Left colon (tissue), 2 donors: ENCODE measurements around the gene PNMA6F. TPM values are rescaled to one million over a fixed set of nuclear protein-coding genes. Genes with fewer than 3 reads are reported as not detected.
"Not testable (repeated sequence)": the region's sequence is repeated elsewhere in the genome, so short reads cannot be mapped to it uniquely, and the experiment has no call there.

Source experiments
- ATAC-seq: fragments of 200-7000 bp; cut with Tn5 transposase; one replicate; pipeline ENCODE4 v1.9.1; 2020; ENCODE audit warnings: mild to moderate bottlenecking, moderate library complexity
- DNase-seq, 2 donors: peaks; one replicate each; pipeline ENCODE4 v3.0.0-alpha.2; 2020
- intact Hi-C, 2 donors: fragments of 100-400 bp; cut with DNase I in 1 of 2; cut with micrococcal nuclease in 1 of 2; formaldehyde crosslinking; loops; one replicate each; pipeline versions ENCODE4 v1.11.2 to v1.14.0; 2022; cut with DNase I, micrococcal nuclease
- total RNA-seq, 2 donors: library from RNA; stranded (reverse); fragmentation: NEBNext Ultra II Directional; extraction: Animal tissue kit (Norgen Biotek cat#: 25700); gene quantifications; one replicate each; pipeline ENCODE4 v1.2.1, GENCODE V29; 2021
- donor health status: DM: no; HTN: no; CAD: no.
- donor health status: DM: yes; HTN: yes; CAD: no.

Gene PNMA6F
- total RNA-seq, 2 donors from 2014 or later, result not detected

DNA sequence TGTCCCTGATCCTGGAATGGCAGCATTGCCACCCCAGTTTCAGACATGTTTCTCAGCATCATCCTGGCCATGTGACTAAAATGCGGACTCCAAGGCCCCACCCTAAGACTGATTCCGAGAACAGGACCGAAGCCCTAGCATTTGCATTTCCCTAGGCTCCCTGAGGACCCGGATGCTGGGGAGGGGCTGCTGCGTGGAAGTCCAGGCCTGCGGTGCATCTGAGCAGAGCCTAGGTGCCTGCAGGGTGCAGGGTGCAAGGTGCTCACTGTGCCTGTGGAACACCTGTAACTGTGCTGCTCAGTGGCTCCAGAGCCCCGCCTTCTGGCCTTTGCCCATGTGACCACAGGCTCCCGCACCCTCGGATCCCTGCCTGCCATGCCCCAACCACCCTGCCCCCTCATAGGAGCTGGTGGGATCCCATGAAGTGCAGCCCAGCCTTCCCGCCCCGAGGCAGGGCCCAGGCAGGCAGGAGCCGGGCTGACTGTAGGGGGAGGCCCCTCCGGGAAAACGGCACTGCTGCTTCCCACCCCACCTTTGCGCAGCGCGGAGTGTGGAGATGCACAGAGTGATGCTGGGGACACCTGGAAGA lies 14.9 kb downstream of the PNMA6F start:
- intact Hi-C loops, result no loop called here
- DNase-seq (no peak), ATAC-seq (no peak)

DNA sequence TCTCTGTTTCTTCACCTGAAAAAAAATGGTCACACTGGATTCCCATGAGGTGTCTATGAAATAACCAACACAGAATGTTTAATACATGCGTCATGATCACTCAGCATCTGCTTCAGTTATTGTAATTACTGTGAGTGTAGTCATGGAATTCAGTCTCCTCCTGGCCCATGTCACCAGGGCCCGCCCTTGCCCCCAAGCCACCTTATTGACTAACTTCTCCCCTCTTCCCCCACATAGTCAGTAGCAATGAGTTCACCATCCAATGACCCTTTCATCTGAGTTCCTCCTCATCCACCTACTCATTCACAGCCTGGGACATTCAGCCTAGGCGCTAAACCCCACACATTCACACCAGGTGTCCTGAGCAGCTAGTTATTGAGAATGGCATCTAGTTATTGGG lies 15.6 kb downstream of the PNMA6F start:
- intact Hi-C loops, result no loop called here
- no peak for ATAC-seq
- DNase-seq, result no peak

DNA sequence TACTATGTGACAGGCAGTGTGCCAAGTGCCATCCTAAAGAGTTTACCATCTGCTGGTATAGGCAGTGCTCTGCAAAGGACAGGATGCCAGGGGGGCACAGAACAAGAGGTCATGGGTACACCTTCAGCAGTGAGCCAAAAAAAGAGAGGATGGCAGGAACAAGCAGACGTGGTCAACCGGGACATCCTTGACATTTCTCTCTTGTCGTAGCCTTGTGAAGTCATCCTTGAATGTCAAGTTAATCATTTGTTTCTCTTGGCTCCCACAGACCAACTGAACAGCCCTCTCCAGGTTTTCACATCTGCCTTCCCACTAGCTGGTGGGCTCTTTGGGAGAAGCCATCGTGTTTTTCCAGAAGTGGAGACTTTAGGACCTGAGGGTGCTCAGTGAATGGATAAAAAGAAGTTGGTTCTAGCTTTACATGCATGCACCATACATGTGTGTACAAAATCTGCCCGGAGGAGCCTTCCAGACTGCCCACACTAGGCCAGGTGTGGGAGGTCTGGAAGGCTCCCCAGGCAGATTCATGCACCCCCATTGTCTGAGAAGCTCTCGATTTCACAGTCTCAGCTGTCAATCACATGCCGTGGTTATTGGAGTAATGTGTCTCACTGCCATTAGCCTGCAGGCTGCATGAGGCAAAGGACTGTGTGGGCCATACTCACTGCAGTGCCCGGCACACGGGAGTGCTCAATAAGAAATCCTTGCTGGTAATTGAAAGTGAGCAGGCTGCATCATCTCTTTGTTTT lies 16.4 kb downstream of the PNMA6F start:
- intact Hi-C loops, result no loop called here
- ATAC-seq (no peak), DNase-seq (no peak)

DNA sequence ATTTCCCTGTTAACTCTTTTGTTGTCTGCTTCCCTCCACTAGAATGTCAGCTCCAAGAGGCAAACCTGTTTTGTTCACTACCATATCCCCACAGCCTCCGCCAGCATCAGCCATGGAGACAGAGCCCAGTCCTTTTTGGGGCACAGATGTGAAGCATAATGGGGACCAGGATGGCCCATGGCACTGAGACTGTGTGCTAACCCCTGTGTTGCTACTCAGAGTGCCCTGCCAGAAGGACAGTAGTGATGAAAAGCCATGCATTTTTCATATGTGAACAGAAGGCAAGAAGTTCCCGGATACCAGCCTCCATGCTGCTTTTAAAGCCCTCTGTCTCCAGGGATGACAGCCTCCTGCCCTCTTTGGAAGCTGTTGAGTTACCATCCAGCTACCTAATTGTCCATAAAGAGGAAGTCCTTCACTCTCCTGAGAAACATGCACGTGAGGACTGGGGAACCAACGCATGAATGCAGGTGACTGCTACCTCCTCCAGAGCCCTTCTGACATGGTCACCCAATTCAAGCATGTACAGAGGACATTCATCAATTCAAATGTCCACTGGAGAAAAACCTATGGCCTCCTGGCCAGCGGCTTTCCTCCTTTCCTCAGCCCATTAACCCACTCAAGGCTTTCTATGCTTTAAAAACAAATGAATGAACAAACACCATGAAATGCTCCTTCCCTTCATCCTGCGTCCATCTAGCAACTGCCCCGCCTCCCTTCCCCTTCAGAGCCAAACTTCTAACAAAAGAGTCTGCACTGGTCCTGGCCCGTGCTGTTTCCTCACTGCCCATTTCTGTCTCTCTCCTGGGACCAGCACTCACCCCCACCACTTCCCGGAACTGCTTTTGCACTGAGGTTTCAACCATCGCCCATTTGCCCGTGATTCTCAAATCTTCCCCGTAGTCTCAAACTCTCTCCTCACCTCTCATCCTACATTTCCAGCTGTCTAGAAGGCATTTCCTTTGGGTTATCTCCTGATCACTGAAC lies 18.0 kb downstream of the PNMA6F start:
- intact Hi-C loops, result no loop called here
- no peak for DNase-seq
- no peak for ATAC-seq

DNA sequence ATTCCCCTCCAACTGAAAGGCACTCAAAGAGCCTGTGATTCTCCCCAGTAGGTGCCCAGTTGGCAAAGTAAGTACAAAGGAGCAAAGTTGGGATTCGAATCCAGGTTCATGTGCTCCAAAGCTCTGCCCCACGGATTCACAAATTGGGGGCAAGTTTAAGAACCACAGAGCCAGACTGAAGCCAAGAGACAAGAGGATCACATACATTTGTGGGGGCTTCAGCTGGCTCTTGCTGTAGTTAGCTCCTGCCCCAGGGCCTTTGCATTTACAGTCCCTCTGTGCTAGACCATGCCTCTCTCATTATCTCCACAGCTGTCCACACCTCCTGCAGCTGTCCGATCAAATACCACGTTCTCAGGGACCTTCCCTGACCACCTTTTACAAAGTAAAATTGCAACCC lies 18.8 kb downstream of the PNMA6F start:
- ATAC-seq (no peak), DNase-seq (no peak)
- intact Hi-C loops, result no loop called here

DNA sequence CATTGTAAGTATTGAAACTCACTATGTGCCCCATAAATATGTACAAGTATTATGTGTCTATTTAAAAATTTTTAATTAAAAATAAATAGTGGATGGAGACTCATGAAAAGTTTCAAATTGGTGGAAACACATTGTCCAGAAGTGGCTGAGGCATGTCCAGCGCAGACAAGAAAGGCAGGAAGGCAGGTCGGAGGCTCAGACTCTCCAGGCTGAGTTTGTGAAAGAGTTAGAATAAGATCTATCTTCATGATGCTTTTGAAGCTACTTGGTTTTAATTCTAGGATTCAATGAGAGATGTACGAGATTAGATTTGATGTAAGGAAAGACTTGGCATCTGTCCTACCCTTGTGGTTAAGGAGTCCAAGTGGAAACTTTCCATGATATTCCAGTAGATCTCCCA lies 19.8 kb downstream of the PNMA6F start:
- no peak for ATAC-seq
- intact Hi-C loops, result no loop called here
- no peak for DNase-seq

DNA sequence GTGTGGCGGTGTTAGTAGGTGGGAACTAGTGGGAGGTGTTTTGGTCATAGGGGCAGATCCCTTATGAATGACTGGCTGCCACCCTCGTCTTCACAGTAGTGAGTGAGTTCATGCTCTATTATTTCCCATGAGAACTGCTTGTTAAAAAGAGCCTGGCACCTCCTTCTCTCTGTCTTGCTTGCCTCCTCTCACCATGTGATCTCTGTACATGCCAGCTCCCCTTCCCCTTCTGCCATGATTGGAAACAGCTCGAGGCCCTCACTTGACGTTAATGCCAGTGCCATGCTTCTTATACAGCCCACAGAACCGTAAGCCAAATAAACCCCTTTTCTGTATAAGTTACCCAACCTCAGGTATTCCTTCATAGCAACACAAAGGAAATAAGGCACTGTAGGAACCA lies 21.7 kb downstream of the PNMA6F start:
- DNase-seq, result no peak
- intact Hi-C loops, result no loop called here
- ATAC-seq, result no peak

DNA sequence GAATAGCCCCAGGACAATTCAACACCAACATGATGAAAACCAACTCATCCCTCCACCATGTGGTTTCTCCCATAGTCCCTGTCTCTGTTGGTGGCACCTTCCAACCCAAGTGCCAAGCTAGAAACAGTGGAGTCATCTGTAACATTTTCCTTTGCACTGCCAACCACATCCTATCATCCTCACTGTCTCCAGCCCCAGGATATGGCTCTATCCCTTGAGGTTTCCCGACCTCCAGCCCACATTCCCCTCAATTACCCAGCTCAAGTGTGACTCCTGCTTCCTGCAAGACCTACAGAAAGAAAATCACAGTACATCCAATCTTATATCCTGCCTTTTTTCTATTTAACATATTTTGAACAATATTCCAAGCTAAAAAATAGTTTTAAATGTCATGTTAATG lies 24.2 kb downstream of the PNMA6F start:
- intact Hi-C loops, result no loop called here
- no peak for ATAC-seq
- DNase-seq, result no peak

DNA sequence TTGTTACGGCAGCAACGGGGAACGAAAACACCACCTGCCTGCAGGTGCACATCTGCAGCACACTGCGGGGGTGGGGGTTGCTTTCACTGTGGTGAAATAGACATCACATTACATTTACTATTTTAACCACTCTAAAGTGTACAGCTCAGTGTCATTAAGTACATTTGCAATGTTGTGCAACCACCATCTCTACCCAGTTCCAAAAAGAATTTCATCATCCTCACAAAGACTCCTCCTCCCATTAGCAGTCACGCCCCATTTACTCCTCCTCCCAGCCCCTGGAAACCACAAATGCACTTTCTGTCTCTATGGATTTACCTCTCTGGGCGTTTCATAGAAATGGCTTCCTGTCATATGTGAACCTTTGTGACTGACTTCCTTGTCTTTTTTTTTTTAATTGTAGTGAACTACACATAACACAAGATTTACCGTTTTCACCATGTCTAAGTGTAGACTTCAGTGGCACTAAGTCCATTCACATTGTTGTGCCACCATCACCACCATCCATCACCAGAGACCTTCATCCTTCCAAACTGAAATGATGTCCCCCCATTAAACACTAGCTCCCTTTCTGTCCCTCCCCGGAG lies 28.0 kb downstream of the PNMA6F start:
- intact Hi-C loops, DNase-seq, ATAC-seq: not testable (repeated sequence)

DNA sequence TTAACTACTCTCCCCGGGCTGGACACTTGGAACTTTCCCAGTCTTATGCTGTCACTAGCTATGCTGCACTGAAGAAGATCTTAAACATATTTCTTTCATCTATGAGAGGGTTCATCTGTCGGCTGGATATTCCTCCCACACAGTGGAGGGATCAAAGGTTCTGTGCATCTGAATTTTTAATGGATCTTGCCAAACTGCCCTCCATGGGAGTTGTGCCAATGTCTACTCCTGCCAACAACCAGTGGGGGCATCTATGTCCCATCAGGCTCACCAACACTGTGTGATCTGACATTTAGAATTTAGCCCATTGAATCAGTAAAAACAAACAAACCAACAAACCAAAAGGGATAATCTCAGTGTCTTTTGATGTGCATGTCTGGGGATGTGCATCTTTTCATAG lies 32.8 kb downstream of the PNMA6F start:
- ATAC-seq, intact Hi-C loops, DNase-seq: not testable (repeated sequence)

DNA sequence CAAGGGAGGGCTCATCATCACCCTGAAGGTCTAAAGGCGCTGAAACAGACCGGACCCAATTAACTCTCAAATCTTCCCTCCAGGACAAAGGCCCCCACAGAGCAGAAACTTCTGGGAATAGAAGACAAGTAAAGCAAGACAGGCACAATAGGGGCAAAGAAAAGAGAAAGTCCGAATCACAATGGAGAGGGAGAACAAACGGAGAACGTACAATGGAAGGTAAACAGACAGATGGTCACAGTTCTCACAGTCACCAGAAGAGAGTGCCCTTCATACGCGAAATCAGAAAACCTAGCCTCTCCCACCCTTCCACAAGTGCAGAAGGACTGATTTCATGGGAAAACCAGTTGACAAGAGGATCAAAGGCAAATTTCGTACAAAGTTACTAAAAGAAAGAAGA lies 35.9 kb downstream of the PNMA6F start:
- ATAC-seq, DNase-seq, intact Hi-C loops: not testable (repeated sequence)

DNA sequence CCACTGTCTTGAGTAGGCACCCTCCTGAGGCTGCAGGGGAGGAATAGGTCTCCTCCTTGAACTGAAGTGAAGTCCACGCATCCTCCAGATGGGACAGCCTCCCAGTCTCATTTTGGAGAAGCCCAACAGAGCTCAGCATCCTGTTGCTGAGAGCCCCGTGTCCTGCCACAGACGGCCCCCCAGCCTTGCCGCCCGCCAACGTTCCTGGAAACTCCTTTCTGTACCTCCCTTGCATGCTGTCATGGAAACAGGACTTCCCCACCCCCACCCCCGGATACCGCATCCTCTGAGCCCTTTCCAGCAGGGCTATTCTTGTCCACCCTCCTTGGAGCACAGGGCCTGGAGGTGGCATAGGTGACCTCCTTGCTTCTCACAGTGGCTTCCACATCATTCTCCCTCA lies 37.6 kb downstream of the PNMA6F start:
- DNase-seq, intact Hi-C loops, ATAC-seq: not testable (repeated sequence)

DNA sequence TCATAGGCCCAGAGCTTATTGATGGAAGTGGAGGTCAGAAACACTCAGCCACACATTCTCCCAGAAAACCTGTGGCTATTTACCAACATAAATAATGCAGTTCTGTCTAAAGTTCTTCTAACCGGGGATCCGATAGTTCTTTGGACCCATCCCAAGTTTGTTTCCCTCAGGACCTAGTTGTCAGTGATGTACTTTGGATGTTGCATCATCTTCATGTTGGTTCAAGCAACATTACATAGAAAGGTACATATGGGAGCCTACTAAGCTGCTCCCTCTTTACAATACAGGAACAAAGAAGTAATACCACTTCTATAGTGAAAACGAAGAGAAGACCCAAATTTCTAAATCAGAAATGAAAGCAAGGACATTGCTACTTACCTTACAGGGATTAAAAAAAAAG lies 39.8 kb downstream of the PNMA6F start:
- ATAC-seq, intact Hi-C loops, DNase-seq: not testable (repeated sequence)

DNA sequence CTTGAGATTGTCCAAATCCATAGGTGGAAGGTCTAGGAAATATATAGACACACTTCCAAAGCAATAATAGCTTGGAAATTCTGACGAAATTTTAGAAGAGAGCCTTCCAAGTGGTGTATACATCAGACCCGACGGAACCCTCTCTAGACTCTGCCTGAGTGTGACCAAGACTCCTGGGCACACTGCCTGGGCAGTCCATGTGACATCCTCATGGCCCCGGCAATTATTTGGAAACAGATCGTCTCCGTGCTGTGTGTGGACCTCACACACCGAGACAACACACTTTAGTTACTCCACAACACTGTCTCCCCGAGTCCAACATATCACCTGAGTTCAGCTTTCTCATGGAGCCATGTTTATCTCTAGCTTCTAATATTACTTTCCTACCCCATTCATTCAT lies 42.3 kb downstream of the PNMA6F start:
- DNase-seq, intact Hi-C loops, ATAC-seq: not testable (repeated sequence)

DNA sequence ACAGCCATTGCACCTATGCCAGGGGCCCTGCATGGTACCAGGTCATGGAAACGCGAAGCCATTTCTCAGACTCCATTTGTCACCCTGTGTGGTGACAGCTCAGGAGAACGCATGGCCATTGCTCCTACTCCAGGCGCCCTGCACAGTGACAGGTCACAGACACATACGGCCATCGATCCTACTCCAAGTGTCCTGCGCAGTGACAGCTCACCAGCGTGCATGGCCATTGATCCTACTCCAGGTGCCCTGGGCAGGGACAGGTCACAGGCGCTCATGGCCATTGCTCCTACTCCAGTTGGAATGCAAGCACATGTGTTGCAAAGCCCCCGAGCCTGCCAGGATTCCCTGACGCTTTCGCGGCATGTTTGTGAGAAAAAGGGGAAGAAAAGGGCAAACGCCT lies 45.5 kb downstream of the PNMA6F start:
- ATAC-seq, intact Hi-C loops, DNase-seq: not testable (repeated sequence)

DNA sequence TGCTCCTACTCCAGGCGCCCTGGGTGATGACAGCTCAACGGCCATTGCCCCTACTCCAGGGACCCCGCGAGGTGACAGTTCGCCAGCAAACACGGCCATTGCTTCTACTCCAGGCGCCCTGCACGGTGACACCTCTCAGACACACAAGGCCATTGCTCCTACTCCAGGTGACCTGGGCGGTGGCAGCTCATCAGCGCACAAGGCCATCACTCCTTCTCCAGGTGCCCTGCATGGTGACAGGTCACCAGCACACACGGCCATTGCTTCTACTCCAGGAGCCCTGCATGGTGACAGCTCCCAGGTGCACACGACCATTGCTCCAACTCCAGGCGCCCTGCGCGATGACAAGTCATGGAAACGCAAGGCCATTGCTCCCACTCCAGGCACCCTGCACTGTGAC lies 46.1 kb downstream of the PNMA6F start:
- ATAC-seq, intact Hi-C loops, DNase-seq: not testable (repeated sequence)

DNA sequence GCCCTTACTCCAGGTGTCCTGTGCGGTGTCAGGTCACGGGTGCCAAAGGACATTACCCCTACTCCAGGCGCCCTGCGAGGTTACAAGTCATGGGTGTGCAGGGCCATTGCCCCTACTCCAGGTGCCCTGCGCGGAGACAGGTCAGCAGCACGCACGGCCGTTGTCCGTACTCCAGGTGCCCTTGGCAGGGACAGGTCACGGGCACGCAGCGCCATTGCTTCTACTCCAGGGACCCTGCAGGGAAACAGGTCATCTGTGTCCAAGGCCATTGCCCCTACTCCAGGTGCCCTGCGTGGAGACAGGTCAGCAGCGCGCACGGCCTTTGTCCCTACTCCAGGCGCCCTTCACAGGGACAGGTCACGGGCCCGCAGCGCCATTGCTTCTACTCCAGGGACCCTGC lies 49.0 kb downstream of the PNMA6F start:
- intact Hi-C loops, DNase-seq, ATAC-seq: not testable (repeated sequence)

DNA sequence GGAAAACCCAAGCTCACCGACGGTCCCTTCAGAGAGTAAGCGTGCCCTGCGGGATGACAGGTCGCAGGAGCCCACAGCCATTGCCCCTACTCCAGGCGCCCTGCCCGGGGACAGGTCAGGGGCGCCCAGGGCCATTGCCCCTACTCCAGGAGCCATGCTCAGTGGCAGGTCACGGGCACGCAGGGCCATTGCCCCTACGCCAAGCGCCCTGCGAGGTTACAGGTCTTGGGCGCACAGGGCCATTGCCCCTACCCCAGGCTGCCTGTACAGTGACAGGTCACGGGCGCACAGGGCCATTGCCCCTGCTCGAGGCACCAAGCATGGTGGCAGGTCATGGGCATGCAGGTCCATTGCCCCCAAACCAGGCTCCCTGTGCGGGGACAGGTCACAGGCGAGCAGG lies 49.5 kb downstream of the PNMA6F start:
- intact Hi-C loops, ATAC-seq, DNase-seq: not testable (repeated sequence)
